ENCODE measurements around the gene PSMG2.

The PSMG2 gene

GRCh38 chr18:12767580-12768155, 64.8 kb downstream of the PSMG2 start:
- no peak for DNase-seq

GRCh38 chr18:12768625-12769024, 65.8 kb downstream of the PSMG2 start:
- DNase-seq: no peak

- no peak for DNase-seq
These were observed 66.3 kb downstream of the PSMG2 start for GRCh38 chr18:12769136-12769535.

- no peak for DNase-seq
These were observed 67.0 kb downstream of the PSMG2 start for GRCh38 chr18:12769644-12770440.

GRCh38 chr18:12770469-12771219, 67.8 kb downstream of the PSMG2 start:
- DNase-seq: no peak

GRCh38 chr18:12772111-12772510, 69.3 kb downstream of the PSMG2 start:
- DNase-seq: no peak

- DNase-seq: no peak
These were observed 70.5 kb downstream of the PSMG2 start for GRCh38 chr18:12773369-12773768.

GRCh38 chr18:12774982-12775381, 72.1 kb downstream of the PSMG2 start:
- no peak for DNase-seq

All from SHP77 treated with DMSO at 0.1 percent for 48 hours (cell line).